WTC11 (cell line): ENCODE results near the gene STRADB. TPM values are rescaled to one million over a fixed set of nuclear protein-coding genes. Genes with fewer than 3 reads are reported as not detected.

Source experiments
- ATAC-seq: fragments of 200-7000 bp; cut with Tn5 transposase; 2 replicates; pipeline ENCODE4 v1.10.0; 2021; ENCODE audit warnings: mild to moderate bottlenecking, moderate library complexity
- CTCF ChIA-PET: fragments of 300-600 bp; sonication (Branson Sonifier 250); formaldehyde crosslinking; loops from one replicate; lab custom pipeline; 2021; ENCODE audit warnings: antibody characterized with exemption; lab: Charles Lee
- POLR2A ChIA-PET: fragments of 350-600 bp; sonication (Branson Sonifier 250); formaldehyde crosslinking; loops from one replicate; lab custom pipeline; 2021; ENCODE audit warnings: antibody characterized with exemption; lab: Charles Lee
- DNase-seq: peaks from one replicate; pipeline ENCODE4 v3.0.0; 2021; ENCODE audit warnings: low spot score
- H3K27ac Mint-ChIP-seq: 2 replicates; pipeline ENCODE4 v1.8.0; 2021; ENCODE audit warnings: mixed read lengths
- H3K27me3 Mint-ChIP-seq: 2 replicates; pipeline ENCODE4 v1.8.0; 2021; ENCODE audit warnings: low read depth, mild to moderate bottlenecking, moderate library complexity, mixed read lengths
- H3K36me3 Mint-ChIP-seq: 2 replicates; pipeline ENCODE4 v1.8.0; 2021; ENCODE audit warnings: mixed read lengths
- H3K4me1 Mint-ChIP-seq: 2 replicates; pipeline ENCODE4 v1.8.0; 2022; ENCODE audit warnings: mixed read lengths
- H3K4me3 Mint-ChIP-seq: 2 replicates; pipeline ENCODE4 v1.8.0; 2021; ENCODE audit warnings: mild to moderate bottlenecking, moderate library complexity, mixed read lengths
- H3K9me3 Mint-ChIP-seq: 2 replicates; pipeline ENCODE4 v1.8.0; 2021; ENCODE audit warnings: mixed read lengths
- AR ChIP-seq: fragments of 250-450 bp; sonication (Bioruptor Pico); IDR thresholded peaks from 2 replicates; pipeline ENCODE4 v1.9.0; 2021; ENCODE audit warnings: mild to moderate bottlenecking
- ATF1 ChIP-seq: sonication (generic); formaldehyde crosslinking; IDR thresholded peaks from 2 replicates; pipeline ENCODE4 v1.8.1; 2023; ENCODE audit warnings: mild to moderate bottlenecking, moderate library complexity, missing genetic modification reagents
- CREB1 ChIP-seq: sonication (generic); formaldehyde crosslinking; IDR thresholded peaks from 2 replicates; pipeline ENCODE4 v1.8.0; 2023; ENCODE audit warnings: mild to moderate bottlenecking, missing genetic modification reagents
- CTCF ChIP-seq: fragments of 200-600 bp; IDR thresholded peaks from 2 replicates; pipeline ENCODE4 v1.8.0; 2022; ENCODE audit warnings: antibody characterized with exemption
- E2F4 ChIP-seq: sonication (generic); formaldehyde crosslinking; IDR thresholded peaks from 2 replicates; pipeline ENCODE4 v1.8.1; 2022; ENCODE audit warnings: low read depth, mild to moderate bottlenecking, moderate library complexity, missing genetic modification reagents, borderline replicate concordance
- ETV6 ChIP-seq: sonication (generic); formaldehyde crosslinking; IDR thresholded peaks from 2 replicates; pipeline ENCODE4 v1.8.1; 2022; ENCODE audit warnings: mild to moderate bottlenecking, missing genetic modification reagents
- HMGA2 ChIP-seq: fragments of 250-450 bp; sonication (Bioruptor Pico); IDR thresholded peaks from 2 replicates; pipeline ENCODE4 v1.4.0; 2021; ENCODE audit warnings: mild to moderate bottlenecking, moderate library complexity
- HMGXB4 ChIP-seq: sonication (generic); formaldehyde crosslinking; IDR thresholded peaks from 2 replicates; pipeline ENCODE4 v1.8.1; 2023; ENCODE audit warnings: mild to moderate bottlenecking, moderate library complexity, missing genetic modification reagents
- IRF1 ChIP-seq: sonication (generic); formaldehyde crosslinking; IDR thresholded peaks from 2 replicates; pipeline ENCODE4 v1.8.0; 2023; ENCODE audit warnings: missing genetic modification reagents
- MLX ChIP-seq: sonication (generic); formaldehyde crosslinking; IDR thresholded peaks from 2 replicates; pipeline ENCODE4 v1.8.1; 2023; ENCODE audit warnings: mild to moderate bottlenecking, missing genetic modification reagents, moderate library complexity
- PRDM15 ChIP-seq: sonication (generic); formaldehyde crosslinking; IDR thresholded peaks from 2 replicates; pipeline ENCODE4 v1.8.0; 2022; ENCODE audit warnings: missing genetic modification reagents
- PRRX2 ChIP-seq: fragments of 250-450 bp; sonication (Bioruptor Pico); IDR thresholded peaks from 2 replicates; pipeline ENCODE4 v1.8.0; 2021; ENCODE audit warnings: mild to moderate bottlenecking
- RORB ChIP-seq: fragments of 250-450 bp; sonication (Bioruptor Pico); IDR thresholded peaks from 2 replicates; pipeline ENCODE4 v1.9.0; 2021; ENCODE audit warnings: mild to moderate bottlenecking
- SP1 ChIP-seq: sonication (generic); formaldehyde crosslinking; conservative IDR thresholded peaks from 2 replicates; pipeline ENCODE4 v1.8.1; 2022; ENCODE audit warnings: missing genetic modification reagents
- TCF7 ChIP-seq: sonication (generic); formaldehyde crosslinking; IDR thresholded peaks from 2 replicates; pipeline ENCODE4 v1.8.0; 2022; ENCODE audit warnings: mild to moderate bottlenecking, low read depth, missing genetic modification reagents, moderate library complexity
- USF1 ChIP-seq: sonication (generic); formaldehyde crosslinking; IDR thresholded peaks from 2 replicates; pipeline ENCODE4 v1.8.0; 2022; ENCODE audit warnings: mild to moderate bottlenecking, missing genetic modification reagents
- ZBTB21 ChIP-seq: sonication (generic); formaldehyde crosslinking; IDR thresholded peaks from 2 replicates; pipeline ENCODE4 v1.8.1; 2023; ENCODE audit warnings: mild to moderate bottlenecking, missing genetic modification reagents, borderline replicate concordance
- ZNF219 ChIP-seq: sonication (generic); formaldehyde crosslinking; IDR thresholded peaks from 2 replicates; pipeline ENCODE4 v1.8.0; 2023; ENCODE audit warnings: missing genetic modification reagents, mild to moderate bottlenecking, borderline replicate concordance
- ZNF317 ChIP-seq: sonication (generic); formaldehyde crosslinking; IDR thresholded peaks from 2 replicates; pipeline ENCODE4 v1.8.1; 2023; ENCODE audit warnings: low read depth, mild to moderate bottlenecking, moderate library complexity, missing genetic modification reagents, borderline replicate concordance
- ZNF512 ChIP-seq: sonication (generic); formaldehyde crosslinking; IDR thresholded peaks from 2 replicates; pipeline ENCODE4 v1.8.1; 2022; ENCODE audit warnings: missing genetic modification reagents, borderline replicate concordance
- ZNF671 ChIP-seq: fragments of 250-450 bp; sonication (Bioruptor Pico); IDR thresholded peaks from 2 replicates; pipeline ENCODE4 v1.8.0; 2021; ENCODE audit warnings: mild to moderate bottlenecking
- total RNA-seq: library from RNA; stranded (reverse); gene quantifications from 3 replicates; pipeline ENCODE4 v1.2.3, GENCODE V29; 2021

STRADB gene
- total RNA-seq, 1 experiment from 2014 or later: 36.7 TPM

GRCh38 chr2:201490291-201490690 lies 38.8 kb downstream of the STRADB start:
- ATAC-seq: no peak
- Mint-ChIP-seq H3K9me3 (peaks cover under 1% of the 10 kb centered on the region; the same call in 1 of the 2 replicates), H3K4me1 (no peaks in the 10 kb centered on the region), H3K36me3 (no peaks in the 10 kb centered on the region), H3K27ac (no peak overlapping the region), H3K27me3 (peaks cover 5% of the 10 kb centered on the region; the same call in 1 of the 2 replicates), H3K4me3 (no peak overlapping the region)
- no peak for TF ChIP-seq MLX (CRISPR knock-in tag)
- no peak for TF ChIP-seq ZNF317 (CRISPR knock-in tag)
- no peak for TF ChIP-seq RORB (CRISPR knock-in tag)
- no peak for TF ChIP-seq PRRX2 (CRISPR knock-in tag)
- no peak for TF ChIP-seq SP1 (CRISPR knock-in tag)
- no peak for TF ChIP-seq CTCF
- no peak for TF ChIP-seq ZNF671
- TF ChIP-seq HMGXB4 (CRISPR knock-in tag): no peak
- TF ChIP-seq ZBTB21 (CRISPR knock-in tag): no peak
- TF ChIP-seq ETV6: no peak
- no peak for TF ChIP-seq ATF1 (CRISPR knock-in tag)
- no peak for TF ChIP-seq TCF7 (CRISPR knock-in tag)
- no peak for TF ChIP-seq PRDM15
- TF ChIP-seq CREB1 (CRISPR knock-in tag): no peak
- TF ChIP-seq HMGA2 (CRISPR knock-in tag): no peak
- TF ChIP-seq AR (CRISPR knock-in tag): no peak
- DNase-seq: no peak
- CTCF ChIA-PET: no interaction called here
- POLR2A ChIA-PET: no interaction called here

- H3K4me1 Mint-ChIP-seq: no peaks in the 10 kb centered on the region
- peaks cover 5% of the 10 kb centered on the region; the same call in 1 of the 2 replicates for H3K27me3 Mint-ChIP-seq
- no peaks in the 10 kb centered on the region for H3K36me3 Mint-ChIP-seq
- DNase-seq (no peak), ATAC-seq (no peak)
- no peak overlapping the region for H3K27ac Mint-ChIP-seq
- ChIA-PET POLR2A (no interaction called here), CTCF (no interaction called here)
- 0 out of 2 replicates have a peak, but pooled peaks cover under 1% of the 10 kb centered on the region for H3K9me3 Mint-ChIP-seq
- H3K4me3 Mint-ChIP-seq: no peak overlapping the region
- no peak for TF ChIP-seq USF1 (CRISPR knock-in tag)
- TF ChIP-seq E2F4: no peak
- no peak for TF ChIP-seq IRF1 (CRISPR knock-in tag)
- no peak for TF ChIP-seq ZNF219
- no peak for TF ChIP-seq ZNF512
Measured at GRCh38 chr2:201496785-201497184, 45.2 kb downstream of the STRADB start.
